ENCODE results near the gene CIB4.

DNA sequence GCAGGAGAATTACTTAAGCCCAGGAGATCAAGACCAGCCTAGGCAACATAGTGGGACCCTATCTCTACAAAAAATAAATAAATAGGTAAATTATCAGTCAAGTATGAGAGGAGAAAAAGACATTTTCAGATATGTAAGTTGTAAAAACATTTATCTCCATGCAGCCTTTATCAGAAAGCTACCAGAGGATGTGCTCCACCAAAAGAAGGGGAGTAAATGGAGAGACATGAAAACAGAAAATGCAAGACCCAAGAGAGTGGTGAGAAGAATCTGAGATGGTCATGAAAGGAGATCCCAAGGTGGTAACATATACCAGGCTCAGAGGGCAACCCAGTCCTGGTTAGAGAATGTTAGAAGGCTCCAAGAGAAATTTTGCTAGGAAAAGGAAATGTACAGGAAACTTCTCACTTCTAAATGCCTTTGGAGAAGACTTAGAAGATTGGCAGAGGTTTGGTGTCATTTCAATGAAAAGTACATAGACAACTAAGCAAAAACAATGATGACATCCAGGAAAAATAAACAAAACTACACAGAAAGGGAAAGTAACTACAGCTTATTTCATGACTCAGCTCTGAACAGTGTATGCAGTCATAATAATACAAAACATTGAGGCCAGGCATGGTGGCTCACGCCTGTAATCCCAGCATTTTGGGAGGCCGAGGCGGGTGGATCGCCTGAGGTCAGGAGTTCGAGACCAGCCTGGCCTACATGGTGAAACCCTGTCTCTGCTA, 19.5 kb downstream of the CIB4 start:
- TF ChIP-seq, protein P1, sequence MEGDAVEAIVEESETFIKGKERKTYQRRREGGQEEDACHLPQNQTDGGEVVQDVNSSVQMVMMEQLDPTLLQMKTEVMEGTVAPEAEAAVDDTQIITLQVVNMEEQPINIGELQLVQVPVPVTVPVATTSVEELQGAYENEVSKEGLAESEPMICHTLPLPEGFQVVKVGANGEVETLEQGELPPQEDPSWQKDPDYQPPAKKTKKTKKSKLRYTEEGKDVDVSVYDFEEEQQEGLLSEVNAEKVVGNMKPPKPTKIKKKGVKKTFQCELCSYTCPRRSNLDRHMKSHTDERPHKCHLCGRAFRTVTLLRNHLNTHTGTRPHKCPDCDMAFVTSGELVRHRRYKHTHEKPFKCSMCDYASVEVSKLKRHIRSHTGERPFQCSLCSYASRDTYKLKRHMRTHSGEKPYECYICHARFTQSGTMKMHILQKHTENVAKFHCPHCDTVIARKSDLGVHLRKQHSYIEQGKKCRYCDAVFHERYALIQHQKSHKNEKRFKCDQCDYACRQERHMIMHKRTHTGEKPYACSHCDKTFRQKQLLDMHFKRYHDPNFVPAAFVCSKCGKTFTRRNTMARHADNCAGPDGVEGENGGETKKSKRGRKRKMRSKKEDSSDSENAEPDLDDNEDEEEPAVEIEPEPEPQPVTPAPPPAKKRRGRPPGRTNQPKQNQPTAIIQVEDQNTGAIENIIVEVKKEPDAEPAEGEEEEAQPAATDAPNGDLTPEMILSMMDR (conservative IDR thresholded peaks at IDR 0.05), result no peak
- no peak for TF ChIP-seq EZH2 (IDR thresholded peaks at IDR 0.05; ENCODE audit: low read depth)

All from PC-9 (cell line).